ENCODE data around the gene EPHB3. TPM values are rescaled to one million over a fixed set of nuclear protein-coding genes. Genes with fewer than 3 reads are reported as not detected.

The EPHB3 gene
- polyA plus RNA-seq, 3 donors = 0.71 to 1.2 (median 0.80) TPM

DNA sequence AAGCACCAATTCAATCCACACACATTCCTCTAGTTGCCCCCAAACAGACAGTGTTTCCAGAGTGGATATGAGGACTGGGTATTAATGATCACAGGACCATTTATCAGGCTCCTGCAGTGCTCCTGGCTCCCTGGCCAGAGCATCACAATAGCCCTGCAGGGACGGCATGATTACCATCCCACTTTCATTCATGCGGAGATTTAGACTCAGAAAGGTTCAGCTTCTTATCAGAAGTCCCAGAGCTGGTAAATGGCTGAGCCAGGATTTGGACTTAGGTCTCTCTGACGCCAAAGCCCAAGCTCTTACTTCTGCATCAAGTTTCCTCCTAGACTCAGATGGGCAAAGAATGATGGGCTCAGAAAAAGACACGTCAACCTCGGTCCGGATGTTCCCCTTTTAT is 2.9 kb upstream of the EPHB3 start:
- peaks cover 34% of the 10 kb centered on the region for H3K4me1 Mint-ChIP-seq
- H3K27me3 Mint-ChIP-seq (ENCODE audit: low read depth in 3 of 3) = peaks cover 18 to 36% (median 31%) of the 10 kb centered on the region in 3 donors
- H3K4me3 Mint-ChIP-seq = no peak overlapping the region
- no peak overlapping the region for H3K4me3 ChIP-seq (replicated peaks in 1 of 3; ENCODE audit: low read depth in 2 of 3, low read length in 3 of 3)
- H3K9ac ChIP-seq (ENCODE audit: insufficient read depth, low read length, poor library complexity, severe bottlenecking) = no peak overlapping the region
- H3K27me3 ChIP-seq (ENCODE audit: control insufficient read depth in 2 of 2, insufficient read depth in 2 of 2, low read length in 2 of 2) = peaks cover 0 to 16% of the 10 kb centered on the region in 2 donors
- WGBS (ENCODE audit: insufficient coverage) = 84% methylated on average over 6 of the region's 6 CpGs
- intact Hi-C loops (cut with micrococcal nuclease) = no loop called here
- H3K27ac ChIP-seq (ENCODE audit: low read depth in 1 of 2, low read length in 2 of 2) = no peak overlapping the region
- TF ChIP-seq, protein P1, sequence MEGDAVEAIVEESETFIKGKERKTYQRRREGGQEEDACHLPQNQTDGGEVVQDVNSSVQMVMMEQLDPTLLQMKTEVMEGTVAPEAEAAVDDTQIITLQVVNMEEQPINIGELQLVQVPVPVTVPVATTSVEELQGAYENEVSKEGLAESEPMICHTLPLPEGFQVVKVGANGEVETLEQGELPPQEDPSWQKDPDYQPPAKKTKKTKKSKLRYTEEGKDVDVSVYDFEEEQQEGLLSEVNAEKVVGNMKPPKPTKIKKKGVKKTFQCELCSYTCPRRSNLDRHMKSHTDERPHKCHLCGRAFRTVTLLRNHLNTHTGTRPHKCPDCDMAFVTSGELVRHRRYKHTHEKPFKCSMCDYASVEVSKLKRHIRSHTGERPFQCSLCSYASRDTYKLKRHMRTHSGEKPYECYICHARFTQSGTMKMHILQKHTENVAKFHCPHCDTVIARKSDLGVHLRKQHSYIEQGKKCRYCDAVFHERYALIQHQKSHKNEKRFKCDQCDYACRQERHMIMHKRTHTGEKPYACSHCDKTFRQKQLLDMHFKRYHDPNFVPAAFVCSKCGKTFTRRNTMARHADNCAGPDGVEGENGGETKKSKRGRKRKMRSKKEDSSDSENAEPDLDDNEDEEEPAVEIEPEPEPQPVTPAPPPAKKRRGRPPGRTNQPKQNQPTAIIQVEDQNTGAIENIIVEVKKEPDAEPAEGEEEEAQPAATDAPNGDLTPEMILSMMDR (IDR thresholded peaks at IDR 0.05) = no peak
- H3K4me1 ChIP-seq (ENCODE audit: control insufficient read depth in 1 of 2, insufficient read depth in 2 of 2, low read length in 2 of 2) = peaks cover 26 to 43% of the 10 kb centered on the region in 2 donors
- no peaks in the 10 kb centered on the region for H3K36me3 ChIP-seq (replicated peaks in 1 of 2; ENCODE audit: control insufficient read depth in 1 of 2, insufficient read depth in 2 of 2, low read length in 2 of 2)
- no peak overlapping the region for H2AFZ ChIP-seq (ENCODE audit: insufficient read depth, low read depth, low read length, poor library complexity, severe bottlenecking)
- no peak overlapping the region for H3K27ac Mint-ChIP-seq
- no peaks in the 10 kb centered on the region for H4K20me1 ChIP-seq (ENCODE audit: insufficient read depth, low read length)
- DNase-seq = no peak
- H3K79me2 ChIP-seq (ENCODE audit: insufficient read depth, low read length) = no peaks in the 10 kb centered on the region
- H3K9me3 Mint-ChIP-seq = peaks cover 0 to 4% (median 0%) of the 10 kb centered on the region in 7 donors
- no peaks in the 10 kb centered on the region for H3K9me3 ChIP-seq (replicated peaks in 1 of 2; ENCODE audit: control insufficient read depth in 1 of 2, insufficient read depth in 1 of 2, low read length in 2 of 2)
- peaks cover 3 to 5% of the 10 kb centered on the region in 2 donors for H3K36me3 Mint-ChIP-seq
- H3K4me2 ChIP-seq (replicated peaks; ENCODE audit: extremely low read depth, low read length, poor library complexity, severe bottlenecking) = no peak overlapping the region

GRCh38 chr3:184559336-184559735 is 2.2 kb upstream of the EPHB3 start:
- Mint-ChIP-seq H3K36me3 (peaks cover 3 to 5% of the 10 kb centered on the region in 2 donors), H3K9me3 (peaks cover 0 to 4% (median 0%) of the 10 kb centered on the region in 7 donors), H3K27me3 (ENCODE audit: low read depth in 3 of 3) (peaks cover 19 to 39% (median 31%) of the 10 kb centered on the region in 3 donors), H3K27ac (peak overlapping the region in 1 of 7 donors; percentile 4), H3K4me1 (peaks cover 39% of the 10 kb centered on the region), H3K4me3 (no peak overlapping the region)
- no peak for DNase-seq
- no peaks in the 10 kb centered on the region for H3K36me3 ChIP-seq (replicated peaks in 1 of 2; ENCODE audit: control insufficient read depth in 1 of 2, insufficient read depth in 2 of 2, low read length in 2 of 2)
- intact Hi-C loops (cut with micrococcal nuclease) = no loop called here
- no peaks in the 10 kb centered on the region for H4K20me1 ChIP-seq (ENCODE audit: insufficient read depth, low read length)
- no peak overlapping the region for H3K4me2 ChIP-seq (replicated peaks; ENCODE audit: extremely low read depth, low read length, poor library complexity, severe bottlenecking)
- H3K4me1 ChIP-seq (ENCODE audit: control insufficient read depth in 1 of 2, insufficient read depth in 2 of 2, low read length in 2 of 2) = peaks cover 26 to 49% of the 10 kb centered on the region in 2 donors
- no peaks in the 10 kb centered on the region for H3K9me3 ChIP-seq (replicated peaks in 1 of 2; ENCODE audit: control insufficient read depth in 1 of 2, insufficient read depth in 1 of 2, low read length in 2 of 2)
- H3K27ac ChIP-seq (ENCODE audit: low read depth in 1 of 2, low read length in 2 of 2) = no peak overlapping the region
- no peaks in the 10 kb centered on the region for H3K79me2 ChIP-seq (ENCODE audit: insufficient read depth, low read length)
- H3K4me3 ChIP-seq (replicated peaks in 1 of 3; ENCODE audit: low read depth in 2 of 3, low read length in 3 of 3) = no peak overlapping the region
- H2AFZ ChIP-seq (ENCODE audit: insufficient read depth, low read depth, low read length, poor library complexity, severe bottlenecking) = no peak overlapping the region
- H3K9ac ChIP-seq (ENCODE audit: insufficient read depth, low read length, poor library complexity, severe bottlenecking) = no peak overlapping the region
- peaks cover 0 to 18% of the 10 kb centered on the region in 2 donors for H3K27me3 ChIP-seq (ENCODE audit: control insufficient read depth in 2 of 2, insufficient read depth in 2 of 2, low read length in 2 of 2)
- TF ChIP-seq, protein P1 (IDR thresholded peaks at IDR 0.05) = no peak
- WGBS (ENCODE audit: insufficient coverage) = 92% methylated on average over 11 of the region's 11 CpGs
